Vagina (tissue), 2 donors: ENCODE results near the gene CCNT1. TPM values are rescaled to one million over a fixed set of nuclear protein-coding genes. Genes with fewer than 3 reads are reported as not detected.

ENCODE experiments used
- DNase-seq, 2 donors: peaks; one replicate each; pipeline ENCODE4 v3.0.0-alpha.2; 2017; ENCODE audit errors: extremely low spot score in 2 of 2
- H3K27ac ChIP-seq: fragments of 200-600 bp; sonication (generic); one replicate; pipeline ENCODE4 v1.5.1; 2019
- H3K27me3 ChIP-seq: fragments of 200-600 bp; sonication (generic); one replicate; pipeline ENCODE4 v1.5.1; 2019
- H3K36me3 ChIP-seq, 2 donors: fragments of 200-600 bp; sonication (generic); one replicate each; pipeline ENCODE4 v1.5.1; 2017 to 2019
- H3K4me1 ChIP-seq: fragments of 200-600 bp; sonication (generic); one replicate; pipeline ENCODE4 v1.5.1; 2019
- H3K4me3 ChIP-seq, 2 donors: fragments of 200-600 bp; sonication (generic); 1 replicate in 1 of 2; 2 replicates in 1 of 2; pipeline ENCODE4 v1.5.1; 2016 to 2019
- H3K9me3 ChIP-seq: fragments of 200-600 bp; sonication (generic); one replicate; pipeline ENCODE4 v1.5.1; 2019
- POLR2A ChIP-seq, 2 donors: fragments of 450-650 bp; IDR thresholded peaks; one replicate each; pipeline ENCODE4 v1.6.1; 2017; ENCODE audit warnings: antibody characterized with exemption in 2 of 2, mild to moderate bottlenecking in 2 of 2, moderate library complexity in 2 of 2
- POLR2AphosphoS5 ChIP-seq, 2 donors: sonication (generic); formaldehyde crosslinking; IDR thresholded peaks; one replicate each; pipeline ENCODE4 v1.9.0; 2017; ENCODE audit warnings: antibody characterized with exemption in 2 of 2, mild to moderate bottlenecking in 2 of 2, low read depth in 1 of 2; ENCODE audit not compliant: insufficient read depth in 1 of 2
- intact Hi-C: fragments of 100-400 bp; cut with DNase I; formaldehyde crosslinking; loops from one replicate; pipeline ENCODE4 v1.15.1; 2023
- total RNA-seq: library from RNA; depleted of rRNA; stranded (reverse); fragments of >200 nt; gene quantifications from one replicate; pipeline ENCODE4 v1.2.3, GENCODE V29; 2016
- TF ChIP-seq, protein P1 (sequence below), 3 experiments: fragments of 450-650 bp in 2 of 3; fragments of 200-600 bp in 1 of 3; sonication (generic) in 1 of 3; IDR thresholded peaks; one replicate each; pipeline ENCODE4 v1.5.1; 2017 to 2019; ENCODE audit warnings: antibody characterized with exemption in 3 of 3, mild to moderate bottlenecking in 2 of 3, moderate library complexity in 2 of 3

CCNT1 gene
- total RNA-seq, 1 donor from 2014 or later = 58.4 TPM

DNA sequence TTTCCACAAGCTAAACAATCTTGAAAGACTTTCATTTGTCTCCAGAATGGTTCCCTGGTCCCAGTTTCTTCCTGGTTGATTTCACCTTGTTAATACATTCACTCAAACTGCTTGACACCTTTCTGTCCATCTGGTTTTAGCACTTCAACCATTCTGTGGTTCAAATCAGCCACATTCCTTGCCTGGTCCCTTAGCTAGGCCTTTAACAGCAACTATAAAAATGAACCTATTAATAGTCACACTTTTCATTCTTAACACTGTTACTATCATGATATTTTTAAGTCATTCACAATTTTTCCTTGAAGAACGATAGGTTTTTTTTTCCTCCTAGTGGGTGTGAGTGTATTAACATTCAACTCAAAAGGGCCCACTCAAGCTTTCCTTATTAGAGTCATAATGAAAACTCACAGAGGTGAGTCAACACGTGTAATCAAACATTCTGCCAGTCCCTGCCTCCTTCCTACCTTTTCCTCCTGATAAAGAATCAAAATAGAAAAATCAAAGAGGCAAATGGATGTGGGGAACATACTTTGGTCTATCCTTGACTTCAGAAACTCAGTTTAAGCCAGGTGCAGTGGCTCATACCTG is 34.4 kb upstream of the CCNT1 start:
- Histone ChIP-seq H3K9me3 (no peaks in the 10 kb centered on the region), H3K27me3 (no peaks in the 10 kb centered on the region), H3K36me3 (no peaks in the 10 kb centered on the region), H3K4me1 (no peaks in the 10 kb centered on the region), H3K27ac (no peak overlapping the region), H3K4me3 (no peak overlapping the region)
- DNase-seq = no peak
- intact Hi-C loops = no loop called here
- no peak for TF ChIP-seq POLR2AphosphoS5 (IDR thresholded peaks at IDR 0.05; ENCODE audit: insufficient read depth in 1 of 2, low read depth in 1 of 2)
- TF ChIP-seq, protein P1, sequence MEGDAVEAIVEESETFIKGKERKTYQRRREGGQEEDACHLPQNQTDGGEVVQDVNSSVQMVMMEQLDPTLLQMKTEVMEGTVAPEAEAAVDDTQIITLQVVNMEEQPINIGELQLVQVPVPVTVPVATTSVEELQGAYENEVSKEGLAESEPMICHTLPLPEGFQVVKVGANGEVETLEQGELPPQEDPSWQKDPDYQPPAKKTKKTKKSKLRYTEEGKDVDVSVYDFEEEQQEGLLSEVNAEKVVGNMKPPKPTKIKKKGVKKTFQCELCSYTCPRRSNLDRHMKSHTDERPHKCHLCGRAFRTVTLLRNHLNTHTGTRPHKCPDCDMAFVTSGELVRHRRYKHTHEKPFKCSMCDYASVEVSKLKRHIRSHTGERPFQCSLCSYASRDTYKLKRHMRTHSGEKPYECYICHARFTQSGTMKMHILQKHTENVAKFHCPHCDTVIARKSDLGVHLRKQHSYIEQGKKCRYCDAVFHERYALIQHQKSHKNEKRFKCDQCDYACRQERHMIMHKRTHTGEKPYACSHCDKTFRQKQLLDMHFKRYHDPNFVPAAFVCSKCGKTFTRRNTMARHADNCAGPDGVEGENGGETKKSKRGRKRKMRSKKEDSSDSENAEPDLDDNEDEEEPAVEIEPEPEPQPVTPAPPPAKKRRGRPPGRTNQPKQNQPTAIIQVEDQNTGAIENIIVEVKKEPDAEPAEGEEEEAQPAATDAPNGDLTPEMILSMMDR (IDR thresholded peaks at IDR 0.05) = no peak
- TF ChIP-seq POLR2A (IDR thresholded peaks at IDR 0.05) = no peak

DNA sequence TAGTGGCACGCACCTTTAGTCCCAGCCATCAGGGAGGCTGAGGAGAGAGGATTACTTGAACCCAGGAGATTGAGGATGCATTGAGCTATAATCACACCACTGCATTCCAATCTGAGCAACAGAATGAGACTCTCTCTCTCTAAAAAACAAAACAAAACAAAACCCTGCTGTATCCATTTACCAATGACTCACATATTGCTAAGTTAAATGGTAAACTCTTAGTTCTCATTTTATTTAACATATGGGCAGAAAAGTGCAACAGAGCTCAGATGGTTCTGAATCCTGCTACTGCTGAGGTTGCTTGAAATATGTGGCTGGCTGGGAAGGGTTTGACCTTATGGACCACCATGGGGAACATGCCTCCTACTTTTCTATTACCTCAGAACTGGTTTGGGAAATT is 33.7 kb upstream of the CCNT1 start:
- Histone ChIP-seq H3K4me1 (no peaks in the 10 kb centered on the region), H3K27me3 (no peaks in the 10 kb centered on the region), H3K36me3 (no peaks in the 10 kb centered on the region), H3K4me3 (no peak overlapping the region), H3K9me3 (no peaks in the 10 kb centered on the region), H3K27ac (no peak overlapping the region)
- intact Hi-C loops = no loop called here
- DNase-seq = no peak
- TF ChIP-seq POLR2AphosphoS5 (IDR thresholded peaks at IDR 0.05; ENCODE audit: insufficient read depth in 1 of 2, low read depth in 1 of 2) = no peak
- TF ChIP-seq, protein P1 (IDR thresholded peaks at IDR 0.05) = no peak
- no peak for TF ChIP-seq POLR2A (IDR thresholded peaks at IDR 0.05)

DNA sequence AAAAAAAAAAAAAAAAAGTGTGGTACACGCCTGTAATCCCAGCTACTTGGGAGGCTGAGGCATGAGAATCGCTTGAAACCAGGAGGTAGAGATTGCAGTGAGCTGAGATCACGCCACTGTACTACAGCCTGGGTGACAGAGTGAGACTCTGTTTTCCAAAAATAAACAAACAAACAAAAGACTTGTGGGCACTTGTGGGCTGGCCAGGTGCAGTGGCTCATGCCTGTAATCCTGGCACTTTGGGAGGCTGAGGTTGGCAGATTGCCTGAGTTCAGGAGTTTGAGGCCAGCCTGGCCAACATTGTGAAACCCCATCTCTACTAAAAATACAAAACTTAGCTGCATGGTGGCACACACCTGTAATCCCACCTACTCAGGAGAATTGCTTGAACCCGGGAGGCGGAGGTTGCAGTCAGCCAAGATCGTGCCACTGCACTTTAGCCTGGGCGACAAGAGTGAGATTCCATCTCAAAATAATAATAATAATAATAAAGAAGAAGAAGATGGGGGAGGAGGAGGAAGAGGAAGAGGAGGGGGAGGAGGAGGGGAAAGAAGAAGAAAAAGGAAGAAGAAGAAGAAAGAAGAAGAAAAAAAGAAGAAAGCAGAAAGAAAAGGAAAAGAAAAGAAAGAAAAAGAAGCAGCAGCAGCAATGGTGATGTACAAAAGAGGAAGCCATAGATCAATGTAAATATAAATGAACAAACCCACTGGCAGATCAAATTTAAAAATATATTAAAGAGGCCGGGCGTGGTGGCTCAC is 27.9 kb upstream of the CCNT1 start:
- Histone ChIP-seq H3K27me3 (no peaks in the 10 kb centered on the region), H3K36me3 (no peaks in the 10 kb centered on the region), H3K4me3 (no peak overlapping the region), H3K27ac (no peak overlapping the region), H3K4me1 (no peaks in the 10 kb centered on the region), H3K9me3 (no peaks in the 10 kb centered on the region)
- intact Hi-C loops = no loop called here
- TF ChIP-seq POLR2AphosphoS5 (IDR thresholded peaks at IDR 0.05; ENCODE audit: insufficient read depth in 1 of 2, low read depth in 1 of 2) (no peak), POLR2A (IDR thresholded peaks at IDR 0.05) (no peak)
- TF ChIP-seq, protein P1 (IDR thresholded peaks at IDR 0.05) = no peak
- no peak for DNase-seq

DNA sequence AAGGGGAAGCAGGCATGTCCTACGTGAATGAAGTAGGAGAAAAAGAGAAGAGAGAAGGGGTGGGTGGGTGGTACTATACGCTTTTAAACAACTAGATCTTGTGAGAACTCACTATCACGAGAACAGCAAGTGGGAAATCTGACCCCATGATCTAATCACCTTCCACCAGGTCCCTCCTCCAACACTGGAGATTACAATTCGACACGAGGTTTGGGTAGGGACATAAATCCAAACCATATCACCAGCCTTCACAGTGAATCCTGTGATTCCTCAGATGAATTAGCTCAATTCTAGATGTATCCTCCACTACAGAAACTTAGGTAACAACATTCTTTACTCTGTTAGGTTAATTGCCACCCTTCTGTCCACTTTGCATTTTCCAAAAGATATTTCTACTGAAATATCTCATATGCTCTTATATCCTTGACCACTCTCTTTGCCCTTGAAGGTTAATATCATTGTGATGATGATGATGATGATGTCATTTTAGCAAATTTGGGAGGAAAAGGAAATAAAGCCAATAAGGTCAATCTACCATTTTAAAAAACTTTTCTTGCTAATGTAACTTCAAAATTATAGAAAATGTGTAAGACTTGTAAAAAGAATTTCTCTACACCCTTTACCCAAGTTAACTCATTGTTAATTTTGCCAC is 23.2 kb upstream of the CCNT1 start:
- Histone ChIP-seq H3K4me1 (no peaks in the 10 kb centered on the region), H3K9me3 (no peaks in the 10 kb centered on the region), H3K27ac (no peak overlapping the region), H3K36me3 (no peaks in the 10 kb centered on the region), H3K27me3 (no peaks in the 10 kb centered on the region), H3K4me3 (no peak overlapping the region)
- no peak for DNase-seq
- intact Hi-C loops = no loop called here
- TF ChIP-seq, protein P1 (IDR thresholded peaks at IDR 0.05) = no peak
- TF ChIP-seq POLR2A (IDR thresholded peaks at IDR 0.05) = no peak
- TF ChIP-seq POLR2AphosphoS5 (IDR thresholded peaks at IDR 0.05; ENCODE audit: insufficient read depth in 1 of 2, low read depth in 1 of 2) = no peak

DNA sequence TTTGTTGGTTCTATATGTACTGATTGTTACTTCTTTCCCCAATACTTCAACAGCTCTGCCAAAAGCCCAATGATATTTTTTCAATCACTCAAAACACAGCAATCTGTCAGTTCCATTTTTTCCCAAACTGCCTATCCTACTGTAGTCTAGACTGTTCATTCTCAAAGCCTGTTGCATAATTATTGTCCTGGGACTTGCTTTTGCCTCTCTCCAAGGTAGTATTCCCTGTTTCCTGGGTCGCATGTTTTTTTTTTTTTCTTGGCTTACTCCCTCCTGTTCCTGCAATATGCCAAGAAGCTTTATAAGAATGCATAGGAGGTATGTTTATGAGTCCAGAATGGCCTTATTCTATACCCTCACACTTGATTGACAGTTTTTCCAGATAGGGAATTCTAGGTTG is 19.9 kb upstream of the CCNT1 start:
- TF ChIP-seq POLR2A (IDR thresholded peaks at IDR 0.05) (no peak), POLR2AphosphoS5 (IDR thresholded peaks at IDR 0.05; ENCODE audit: insufficient read depth in 1 of 2, low read depth in 1 of 2) (no peak)
- TF ChIP-seq, protein P1 (IDR thresholded peaks at IDR 0.05) = no peak
- intact Hi-C loops = no loop called here
- Histone ChIP-seq H3K27ac (no peak overlapping the region), H3K36me3 (no peaks in the 10 kb centered on the region), H3K4me1 (no peaks in the 10 kb centered on the region), H3K4me3 (no peak overlapping the region), H3K9me3 (no peaks in the 10 kb centered on the region), H3K27me3 (no peaks in the 10 kb centered on the region)
- DNase-seq = no peak
